SK-N-SH treated with all-trans-retinoic acid at 6 μM for 48 hours (cell line): ENCODE measurements around the gene PPP2R5D.

Source experiments
- ARNTL ChIP-seq: fragments of 450-650 bp; formaldehyde crosslinking; IDR thresholded peaks from 2 replicates; pipeline ENCODE4 v1.5.0; 2020; ENCODE audit warnings: low read depth, mild to moderate bottlenecking, moderate library complexity, borderline replicate concordance
- ISL1 ChIP-seq: fragments of 250-450 bp; sonication (Bioruptor Pico); IDR thresholded peaks from 2 replicates; pipeline ENCODE4 v2.1.2; 2022; ENCODE audit warnings: mild to moderate bottlenecking, moderate library complexity
- RARB ChIP-seq: fragments of 250-450 bp; sonication (Bioruptor Pico); IDR thresholded peaks from 2 replicates; pipeline ENCODE4 v1.8.0; 2021; ENCODE audit warnings: mild to moderate bottlenecking, moderate library complexity
- SNAI2 ChIP-seq: fragments of 250-450 bp; sonication (Bioruptor Pico); IDR thresholded peaks from 2 replicates; pipeline ENCODE4 v1.5.0; 2020; ENCODE audit warnings: mild to moderate bottlenecking, moderate library complexity
- TCF4 ChIP-seq: fragments of 250-450 bp; sonication (Bioruptor Pico); IDR thresholded peaks from 2 replicates; pipeline ENCODE4 v1.8.0; 2021; ENCODE audit warnings: mild to moderate bottlenecking, moderate library complexity, borderline replicate concordance
- TOX ChIP-seq: fragments of 250-450 bp; sonication (Bioruptor Pico); IDR thresholded peaks from 2 replicates; pipeline ENCODE4 v1.8.0; 2021; ENCODE audit warnings: mild to moderate bottlenecking, moderate library complexity, borderline replicate concordance
- ZC3H10 ChIP-seq: fragments of 250-450 bp; sonication (Bioruptor Pico); IDR thresholded peaks from 2 replicates; pipeline ENCODE4 v1.5.1; 2021; ENCODE audit warnings: mild to moderate bottlenecking, moderate library complexity
- ZFP3 ChIP-seq: fragments of 250-450 bp; sonication (Bioruptor Pico); IDR thresholded peaks from 2 replicates; pipeline ENCODE4 v1.5.0; 2020; ENCODE audit warnings: mild to moderate bottlenecking, moderate library complexity
- ZFP30 ChIP-seq: fragments of 450-650 bp; formaldehyde crosslinking; IDR thresholded peaks from 2 replicates; pipeline ENCODE4 v1.5.0; 2022; ENCODE audit warnings: mild to moderate bottlenecking, moderate library complexity
- ZNF565 ChIP-seq: fragments of 450-650 bp; formaldehyde crosslinking; conservative IDR thresholded peaks from 2 replicates; pipeline ENCODE4 v1.5.0; 2020; ENCODE audit warnings: low read depth, mild to moderate bottlenecking, moderate library complexity
- ZNF8 ChIP-seq: fragments of 450-650 bp; formaldehyde crosslinking; IDR thresholded peaks from 2 replicates; pipeline ENCODE4 v1.5.0; 2020; ENCODE audit warnings: mild to moderate bottlenecking, moderate library complexity
- TF ChIP-seq, protein P1 (sequence below): fragments of 250-450 bp; sonication (Bioruptor Pico); IDR thresholded peaks from 2 replicates; pipeline ENCODE4 v1.5.1; 2020; ENCODE audit warnings: low read depth, mild to moderate bottlenecking, moderate library complexity
- TF ChIP-seq, protein P2 (sequence below): fragments of 250-450 bp; sonication (Bioruptor Pico); IDR thresholded peaks from 2 replicates; pipeline ENCODE4 v1.8.0; 2020; ENCODE audit warnings: mild to moderate bottlenecking, moderate library complexity, borderline replicate concordance

- TF ChIP-seq ARNTL (CRISPR knock-in tag) (no peak), RARB (no peak), ISL1 (no peak), ZC3H10 (CRISPR knock-in tag) (no peak), ZNF565 (no peak), ZFP30 (no peak), ZFP3 (CRISPR knock-in tag) (no peak), TOX (CRISPR knock-in tag) (no peak), TCF4 (CRISPR knock-in tag) (no peak), SNAI2 (no peak), ZNF8 (CRISPR knock-in tag) (no peak)
- TF ChIP-seq, protein P1, sequence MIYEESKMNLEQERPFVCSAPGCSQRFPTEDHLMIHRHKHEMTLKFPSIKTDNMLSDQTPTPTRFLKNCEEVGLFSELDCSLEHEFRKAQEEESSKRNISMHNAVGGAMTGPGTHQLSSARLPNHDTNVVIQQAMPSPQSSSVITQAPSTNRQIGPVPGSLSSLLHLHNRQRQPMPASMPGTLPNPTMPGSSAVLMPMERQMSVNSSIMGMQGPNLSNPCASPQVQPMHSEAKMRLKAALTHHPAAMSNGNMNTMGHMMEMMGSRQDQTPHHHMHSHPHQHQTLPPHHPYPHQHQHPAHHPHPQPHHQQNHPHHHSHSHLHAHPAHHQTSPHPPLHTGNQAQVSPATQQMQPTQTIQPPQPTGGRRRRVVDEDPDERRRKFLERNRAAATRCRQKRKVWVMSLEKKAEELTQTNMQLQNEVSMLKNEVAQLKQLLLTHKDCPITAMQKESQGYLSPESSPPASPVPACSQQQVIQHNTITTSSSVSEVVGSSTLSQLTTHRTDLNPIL (CRISPR knock-in tag) = no peak
- TF ChIP-seq, protein P2, sequence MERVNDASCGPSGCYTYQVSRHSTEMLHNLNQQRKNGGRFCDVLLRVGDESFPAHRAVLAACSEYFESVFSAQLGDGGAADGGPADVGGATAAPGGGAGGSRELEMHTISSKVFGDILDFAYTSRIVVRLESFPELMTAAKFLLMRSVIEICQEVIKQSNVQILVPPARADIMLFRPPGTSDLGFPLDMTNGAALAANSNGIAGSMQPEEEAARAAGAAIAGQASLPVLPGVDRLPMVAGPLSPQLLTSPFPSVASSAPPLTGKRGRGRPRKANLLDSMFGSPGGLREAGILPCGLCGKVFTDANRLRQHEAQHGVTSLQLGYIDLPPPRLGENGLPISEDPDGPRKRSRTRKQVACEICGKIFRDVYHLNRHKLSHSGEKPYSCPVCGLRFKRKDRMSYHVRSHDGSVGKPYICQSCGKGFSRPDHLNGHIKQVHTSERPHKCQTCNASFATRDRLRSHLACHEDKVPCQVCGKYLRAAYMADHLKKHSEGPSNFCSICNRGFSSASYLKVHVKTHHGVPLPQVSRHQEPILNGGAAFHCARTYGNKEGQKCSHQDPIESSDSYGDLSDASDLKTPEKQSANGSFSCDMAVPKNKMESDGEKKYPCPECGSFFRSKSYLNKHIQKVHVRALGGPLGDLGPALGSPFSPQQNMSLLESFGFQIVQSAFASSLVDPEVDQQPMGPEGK (CRISPR knock-in tag) = no peak
These were observed 12.1 kb downstream of the PPP2R5D start for GRCh38 chr6:42996513-42996912.
